H9 (cell line): ENCODE results near the gene FNDC1. TPM values are rescaled to one million over a fixed set of nuclear protein-coding genes. Genes with fewer than 3 reads are reported as not detected.

Experiments
- DNase-seq: peaks from one replicate; pipeline ENCODE4 v3.0.0-alpha.2; 2017
- H2AFZ ChIP-seq: one replicate; pipeline ENCODE4 v1.6.1; 2013; ENCODE audit warnings: mild to moderate bottlenecking, low read length, control low read depth, moderate library complexity
- H2AK5ac ChIP-seq: 2 replicates; pipeline ENCODE4 v1.6.1; 2013; ENCODE audit warnings: low read length, control low read depth, mixed read lengths; ENCODE audit not compliant: insufficient read length
- H2BK120ac ChIP-seq: one replicate; pipeline ENCODE4 v1.6.1; 2013; ENCODE audit warnings: low read depth, mild to moderate bottlenecking, low read length, control low read depth, inconsistent platforms; ENCODE audit not compliant: poor library complexity, severe bottlenecking
- H2BK12ac ChIP-seq: 2 replicates; pipeline ENCODE4 v1.6.1; 2013; ENCODE audit warnings: low read length, control low read depth, mixed read lengths, low read depth; ENCODE audit not compliant: insufficient read length
- H2BK15ac ChIP-seq: 2 replicates; pipeline ENCODE4 v1.6.1; 2013; ENCODE audit warnings: low read depth, low read length, control low read depth
- H2BK20ac ChIP-seq: one replicate; pipeline ENCODE4 v1.6.1; 2013; ENCODE audit warnings: low read depth, mild to moderate bottlenecking, low read length, control low read depth, inconsistent platforms; ENCODE audit not compliant: poor library complexity, severe bottlenecking
- H2BK5ac ChIP-seq: 2 replicates; pipeline ENCODE4 v1.6.1; 2013; ENCODE audit warnings: low read length, control low read depth, mixed read lengths; ENCODE audit not compliant: insufficient read length
- H3K14ac ChIP-seq: 2 replicates; pipeline ENCODE4 v1.6.1; 2013; ENCODE audit warnings: low read length, control low read depth; ENCODE audit not compliant: insufficient read depth
- H3K18ac ChIP-seq: 2 replicates; pipeline ENCODE4 v1.6.1; 2013; ENCODE audit warnings: low read depth, mild to moderate bottlenecking, mixed read lengths, low read length, control low read depth; ENCODE audit not compliant: insufficient read length
- H3K23ac ChIP-seq: 2 replicates; pipeline ENCODE4 v1.6.1; 2013; ENCODE audit warnings: low read length, control low read depth, mixed read lengths, low read depth; ENCODE audit not compliant: insufficient read length
- H3K23me2 ChIP-seq: 2 replicates; pipeline ENCODE4 v1.6.1; 2013; ENCODE audit warnings: low read depth, mild to moderate bottlenecking, mixed read lengths, low read length, control low read depth; ENCODE audit not compliant: insufficient read length, poor library complexity, severe bottlenecking
- H3K27ac ChIP-seq: 2 replicates; pipeline ENCODE4 v1.5.1; 2013; ENCODE audit warnings: low read length, control low read depth, mixed read lengths, low read depth; ENCODE audit not compliant: insufficient read length
- H3K27me3 ChIP-seq: 2 replicates; pipeline ENCODE4 v1.6.1; 2013; ENCODE audit warnings: low read length, control low read depth, inconsistent platforms; ENCODE audit not compliant: insufficient read depth
- H3K4ac ChIP-seq: 2 replicates; pipeline ENCODE4 v1.6.1; 2013; ENCODE audit warnings: low read depth, mild to moderate bottlenecking, control low read depth, inconsistent platforms, low read length, moderate library complexity
- H3K4me1 ChIP-seq: 2 replicates; pipeline ENCODE4 v1.6.1; 2013; ENCODE audit warnings: low read length, control low read depth, inconsistent platforms; ENCODE audit not compliant: insufficient read depth
- H3K4me2 ChIP-seq: 2 replicates; pipeline ENCODE4 v1.6.1; 2013; ENCODE audit warnings: low read length, control low read depth, mixed read lengths; ENCODE audit not compliant: insufficient read length, insufficient read depth
- H3K56ac ChIP-seq: 2 replicates; pipeline ENCODE4 v1.6.1; 2013; ENCODE audit warnings: low read depth, mild to moderate bottlenecking, mixed read lengths, low read length, control low read depth; ENCODE audit not compliant: insufficient read length
- H3K79me1 ChIP-seq: 2 replicates; pipeline ENCODE4 v1.6.1; 2013; ENCODE audit warnings: low read depth, mild to moderate bottlenecking, moderate library complexity, low read length, control low read depth, inconsistent platforms; ENCODE audit not compliant: insufficient read depth, poor library complexity, severe bottlenecking
- H3K79me2 ChIP-seq: 2 replicates; pipeline ENCODE4 v1.6.1; 2013; ENCODE audit warnings: low read length, control low read depth, inconsistent platforms; ENCODE audit not compliant: insufficient read depth
- H3K9ac ChIP-seq: 2 replicates; pipeline ENCODE4 v1.6.1; 2013; ENCODE audit warnings: low read length, control low read depth, mixed read lengths; ENCODE audit not compliant: insufficient read length; ENCODE audit errors: extremely low read depth
- H3K9me3 ChIP-seq: one replicate; pipeline ENCODE4 v1.6.1; 2013; ENCODE audit warnings: low read depth, low read length, inconsistent platforms; ENCODE audit not compliant: control insufficient read depth
- H3T11ph ChIP-seq: one replicate; pipeline ENCODE4 v1.6.1; 2013; ENCODE audit warnings: mild to moderate bottlenecking, low read length, control low read depth, inconsistent platforms
- H4K20me1 ChIP-seq: one replicate; pipeline ENCODE4 v1.6.1; 2013; ENCODE audit not compliant: control insufficient read depth, insufficient read length, insufficient read depth
- H4K5ac ChIP-seq: 2 replicates; pipeline ENCODE4 v1.6.1; 2013; ENCODE audit warnings: low read depth, mild to moderate bottlenecking, mixed read lengths, low read length, control low read depth; ENCODE audit not compliant: insufficient read length
- H4K8ac ChIP-seq: replicated peaks from 2 replicates; pipeline ENCODE4 v1.6.1; 2013; ENCODE audit warnings: low read length, control low read depth, mixed read lengths, low read depth; ENCODE audit not compliant: insufficient read length
- H4K91ac ChIP-seq: 2 replicates; pipeline ENCODE4 v1.6.1; 2013; ENCODE audit warnings: low read depth, mild to moderate bottlenecking, moderate library complexity, mixed read lengths, low read length, control low read depth; ENCODE audit not compliant: insufficient read length
- H3K27ac Mint-ChIP-seq, 3 experiments: 2 replicates in 2 of 3; 3 replicates in 1 of 3; pipeline ENCODE4 v1.8.0; 2020 to 2021; ENCODE audit warnings: mixed read lengths in 3 of 3, mild to moderate bottlenecking in 1 of 3, moderate library complexity in 1 of 3
- H3K27me3 Mint-ChIP-seq: 2 replicates; pipeline ENCODE4 v1.8.0; 2021; ENCODE audit warnings: low read depth, mild to moderate bottlenecking, moderate library complexity, mixed read lengths
- H3K36me3 Mint-ChIP-seq, 3 experiments: 2 replicates in 2 of 3; 3 replicates in 1 of 3; pipeline ENCODE4 v1.8.0; 2020 to 2021; ENCODE audit warnings: low read depth in 3 of 3, mixed read lengths in 3 of 3; ENCODE audit not compliant: insufficient read depth in 1 of 3
- H3K4me1 Mint-ChIP-seq, 2 experiments: 2 replicates each; pipeline ENCODE4 v1.8.0; 2020; ENCODE audit warnings: mixed read lengths in 2 of 2
- H3K4me3 Mint-ChIP-seq, 2 experiments: 2 replicates in 1 of 2; 3 replicates in 1 of 2; pipeline ENCODE4 v1.8.0; 2020 to 2021; ENCODE audit warnings: mild to moderate bottlenecking in 2 of 2, mixed read lengths in 2 of 2, moderate library complexity in 1 of 2
- H3K9me3 Mint-ChIP-seq, 2 experiments: 2 replicates in 1 of 2; 3 replicates in 1 of 2; pipeline ENCODE4 v1.8.0; 2020; ENCODE audit warnings: mild to moderate bottlenecking in 2 of 2, mixed read lengths in 2 of 2, moderate library complexity in 1 of 2
- CTCF ChIP-seq: fragments of 200-600 bp; sonication (generic); conservative IDR thresholded peaks from 3 replicates; pipeline ENCODE4 v1.8.0; 2021; ENCODE audit warnings: antibody characterized with exemption, mild to moderate bottlenecking
- WGBS: extraction: QIAGEN DNeasy Blood & Tissue Kit; methylation state at CpG from one replicate; pipeline ENCODE4 v1.1.7; 2013; ENCODE audit warnings: missing lambda C conversion rate, low lambda C conversion rate, mixed read lengths; ENCODE audit not compliant: insufficient read length; ENCODE audit errors: extremely low coverage; 5-methylcytosine and 5-hydroxymethylcytosine counted together
- total RNA-seq: library from RNA; stranded (reverse); gene quantifications from 2 replicates; pipeline ENCODE4 v1.2.1, GENCODE V29; 2021

Gene FNDC1
- total RNA-seq, 1 experiment from 2014 or later, result 0.24 TPM

- Mint-ChIP-seq H3K9me3 (peaks cover 0 to 27% of the 10 kb centered on the region in 2 experiments; a peak in 1 of 5 replicates), H3K36me3 (no peaks in the 10 kb centered on the region; a peak in 1 of 7 replicates), H3K4me3 (no peak overlapping the region), H3K4me1 (peaks cover 0 to 6% of the 10 kb centered on the region in 2 experiments; a peak in 2 of 4 replicates), H3K27me3 (peaks cover 15% of the 10 kb centered on the region), H3K27ac (no peak overlapping the region)
- Histone ChIP-seq H2BK5ac (no peak overlapping the region), H4K20me1 (no peaks in the 10 kb centered on the region), H3K14ac (no peak overlapping the region), H3K9me3 (no peaks in the 10 kb centered on the region), H3K27ac (no peak overlapping the region), H3K4me1 (no peaks in the 10 kb centered on the region), H2BK12ac (no peak overlapping the region), H3K18ac (no peak overlapping the region), H3K9ac (no peak overlapping the region), H3K79me2 (no peaks in the 10 kb centered on the region), H3T11ph (no peak overlapping the region), H2AFZ (no peak overlapping the region), H4K91ac (no peak overlapping the region), H3K23me2 (no peaks in the 10 kb centered on the region), H4K5ac (no peak overlapping the region), H3K56ac (no peak overlapping the region), H3K4ac (no peak overlapping the region), H3K4me2 (no peak overlapping the region), H2BK15ac (no peak overlapping the region), H2AK5ac (no peak overlapping the region), H3K27me3 (no peaks in the 10 kb centered on the region), H4K8ac (no peak overlapping the region), H2BK120ac (no peak overlapping the region), H2BK20ac (no peak overlapping the region), H3K23ac (no peak overlapping the region), H3K79me1 (no peaks in the 10 kb centered on the region)
- no peak for TF ChIP-seq CTCF
- WGBS, result no CpG with 5 or more reads among the region's 6 CpGs
- DNase-seq, result no peak
Measured at GRCh38 chr6:159257846-159258245, 88.6 kb downstream of the FNDC1 start.
